PC-3 (cell line): ENCODE results near the gene EPB41L4B. TPM values are rescaled to one million over a fixed set of nuclear protein-coding genes. Genes with fewer than 3 reads are reported as not detected.

Source experiments
- ATAC-seq: fragments of 200-7000 bp; cut with Tn5 transposase; 2 replicates; pipeline ENCODE4 v1.9.1; 2020; ENCODE audit warnings: mild to moderate bottlenecking, moderate library complexity
- BruUV-seq: library from RNA; stranded (reverse); fragments of 400-500 nt; replicated peaks from 2 replicates; lab custom pipeline; 2021; lab: Mats Ljungman, UMichigan
- CTCF ChIA-PET: fragments of 300-600 bp; sonication (Branson Sonifier 250); formaldehyde crosslinking; loops from one replicate; lab custom pipeline; 2022; ENCODE audit warnings: antibody characterized with exemption; lab: Charles Lee
- POLR2A ChIA-PET: fragments of 300-600 bp; sonication (Branson Sonifier 250); formaldehyde crosslinking; loops from one replicate; lab custom pipeline; 2022; ENCODE audit warnings: antibody characterized with exemption; ENCODE audit not compliant: unreplicated experiment; lab: Charles Lee
- DNase-seq: peaks from one replicate; pipeline ENCODE4 v3.0.0-alpha.2; 2015
- H2AFZ ChIP-seq: fragments of 300-600 bp; sonication (generic); 2 replicates; pipeline ENCODE4 v1.6.0; 2016; ENCODE audit warnings: antibody characterized with exemption, low read length
- H3F3A ChIP-seq: fragments of 300-600 bp; sonication (generic); one replicate; pipeline ENCODE4 v1.6.0; 2017; ENCODE audit warnings: antibody characterized with exemption, low read length, control low read depth, mild to moderate bottlenecking; ENCODE audit not compliant: unreplicated experiment
- H3K27ac ChIP-seq: fragments of 300-600 bp; sonication (generic); 2 replicates; pipeline ENCODE4 v1.5.1; 2016; ENCODE audit warnings: mild to moderate bottlenecking, low read length
- H3K27me3 ChIP-seq: fragments of 300-600 bp; sonication (generic); 2 replicates; pipeline ENCODE4 v1.6.1; 2016; ENCODE audit warnings: low read length, mixed read lengths
- H3K36me3 ChIP-seq: fragments of 300-600 bp; sonication (generic); 2 replicates; pipeline ENCODE4 v1.6.1; 2016; ENCODE audit warnings: low read depth, mixed run types, low read length, mixed read lengths
- H3K4me1 ChIP-seq: fragments of 300-600 bp; sonication (generic); 2 replicates; pipeline ENCODE4 v1.5.1; 2016; ENCODE audit warnings: low read length; ENCODE audit not compliant: insufficient read depth
- H3K4me2 ChIP-seq: fragments of 300-600 bp; sonication (generic); 2 replicates; pipeline ENCODE4 v1.6.0; 2016; ENCODE audit warnings: low read length
- H3K4me3 ChIP-seq: fragments of 300-600 bp; sonication (generic); 2 replicates; pipeline ENCODE4 v1.5.1; 2016; ENCODE audit warnings: mild to moderate bottlenecking, low read length, mixed read lengths
- H3K79me2 ChIP-seq: fragments of 300-600 bp; sonication (generic); 2 replicates; pipeline ENCODE4 v1.6.1; 2017; ENCODE audit warnings: low read length, mixed read lengths
- H3K9ac ChIP-seq: fragments of 300-600 bp; sonication (generic); 2 replicates; pipeline ENCODE4 v1.6.0; 2016; ENCODE audit warnings: mild to moderate bottlenecking, low read length
- H3K9me2 ChIP-seq: fragments of 300-600 bp; sonication (generic); replicated peaks from 2 replicates; pipeline ENCODE4 v1.6.1; 2016; ENCODE audit warnings: mixed run types, low read length, mixed read lengths
- H3K9me3 ChIP-seq: fragments of 300-600 bp; sonication (generic); 2 replicates; pipeline ENCODE4 v1.6.1; 2016; ENCODE audit warnings: low read length, mixed read lengths
- H4K20me1 ChIP-seq: fragments of 300-600 bp; sonication (generic); 2 replicates; pipeline ENCODE4 v1.6.1; 2016; ENCODE audit warnings: low read length, mixed read lengths
- CTCF ChIP-seq: fragments of 300-600 bp; sonication (generic); conservative IDR thresholded peaks from 2 replicates; pipeline ENCODE4 v1.5.1; 2017; ENCODE audit warnings: antibody characterized with exemption, low read depth, mild to moderate bottlenecking, low read length
- EZH2 ChIP-seq: fragments of 300-600 bp; sonication (generic); IDR thresholded peaks from one replicate; pipeline ENCODE4 v1.6.1; 2017; ENCODE audit warnings: antibody characterized with exemption, mild to moderate bottlenecking, low read length; ENCODE audit not compliant: unreplicated experiment
- EZH2phosphoT487 ChIP-seq: fragments of 300-600 bp; sonication (generic); IDR thresholded peaks from 2 replicates; pipeline ENCODE4 v1.6.1; 2018; ENCODE audit warnings: mild to moderate bottlenecking, antibody characterized with exemption, low read length, borderline replicate concordance
- intact Hi-C: fragments of 100-400 bp; cut with micrococcal nuclease; formaldehyde crosslinking; loops from 2 replicates; pipeline ENCODE4 v1.9.0; 2023
- total RNA-seq: library from RNA; depleted of rRNA; stranded (reverse); fragments of >200 nt; gene quantifications from 2 replicates; pipeline ENCODE4 v1.2.3, GENCODE V29; 2014

Gene EPB41L4B
- total RNA-seq, 1 experiment from 2014 or later: 11.2 TPM

DNA sequence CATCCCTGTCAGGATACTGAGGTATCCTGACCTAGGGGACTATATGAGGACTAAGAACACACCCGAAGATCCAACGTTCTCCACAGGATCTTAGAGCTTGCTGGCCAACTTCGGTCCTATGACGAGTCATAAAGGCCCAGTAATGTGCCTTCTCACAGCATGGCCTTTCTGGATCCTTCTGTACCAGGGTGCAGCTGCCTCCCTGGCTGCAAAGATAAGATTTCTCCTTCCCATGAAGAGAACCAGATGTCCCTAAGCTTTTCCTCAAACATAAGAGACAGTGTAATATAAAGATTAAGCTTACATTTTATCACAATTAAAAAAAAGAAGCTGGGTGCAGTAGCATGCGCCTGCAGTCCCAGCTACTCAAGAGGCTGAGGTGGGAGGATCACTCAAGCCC is 18.3 kb downstream of the EPB41L4B start:
- Histone ChIP-seq H3K9me2 (no peaks in the 10 kb centered on the region), H3K9me3 (no peaks in the 10 kb centered on the region), H3K4me3 (no peak overlapping the region), H3F3A (no peaks in the 10 kb centered on the region), H3K4me2 (no peak overlapping the region), H4K20me1 (peaks cover 3% of the 10 kb centered on the region; the same call in 1 of the 2 replicates), H3K4me1 (peaks cover 20% of the 10 kb centered on the region), H3K36me3 (no peaks in the 10 kb centered on the region), H2AFZ (no peak overlapping the region), H3K9ac (no peak overlapping the region), H3K27me3 (no peaks in the 10 kb centered on the region), H3K79me2 (peaks cover 74% of the 10 kb centered on the region), H3K27ac (no peak overlapping the region)
- DNase-seq: no peak
- POLR2A ChIA-PET: no interaction called here
- no peak for ATAC-seq
- TF ChIP-seq EZH2 (no peak), CTCF (no peak), EZH2phosphoT487 (no peak)
- intact Hi-C loops: no loop called here
- CTCF ChIA-PET: no interaction called here
- BruUV-seq: no TSS peak

DNA sequence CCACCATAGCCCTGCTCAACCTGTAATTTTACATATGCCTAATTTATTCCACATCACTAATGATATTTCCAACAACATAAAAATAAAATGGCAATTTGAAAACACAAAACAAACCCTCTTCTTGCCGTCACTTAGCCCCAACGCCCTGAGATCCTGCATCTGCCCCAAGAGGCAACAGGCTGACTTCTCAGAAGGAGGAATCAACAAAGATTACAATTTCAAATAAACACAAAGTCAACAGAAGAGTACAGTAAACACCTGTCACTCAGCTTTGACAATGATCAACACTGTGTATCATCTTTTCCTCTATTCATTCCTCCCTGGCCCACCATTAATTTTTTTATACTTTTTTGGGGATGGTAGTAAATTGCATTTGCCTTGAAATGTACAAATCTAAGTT is 19.8 kb downstream of the EPB41L4B start:
- Histone ChIP-seq H3K27ac (no peak overlapping the region), H3K4me1 (peaks cover 13% of the 10 kb centered on the region), H3K36me3 (no peaks in the 10 kb centered on the region), H3K9me2 (no peaks in the 10 kb centered on the region), H3K9ac (no peak overlapping the region), H3K27me3 (no peaks in the 10 kb centered on the region), H4K20me1 (peaks cover 6% of the 10 kb centered on the region; the same call in 1 of the 2 replicates), H3K79me2 (peaks cover 74% of the 10 kb centered on the region), H3K9me3 (no peaks in the 10 kb centered on the region), H3K4me2 (no peak overlapping the region), H3K4me3 (no peak overlapping the region), H3F3A (no peaks in the 10 kb centered on the region), H2AFZ (no peak overlapping the region)
- intact Hi-C loops: no loop called here
- ChIA-PET POLR2A (no interaction called here), CTCF (no interaction called here)
- BruUV-seq: no TSS peak
- DNase-seq: no peak
- TF ChIP-seq EZH2 (no peak), EZH2phosphoT487 (no peak), CTCF (no peak)
- no peak for ATAC-seq

GRCh38 chr9:109299891-109300290 is 21.0 kb downstream of the EPB41L4B start:
- no peak for ATAC-seq
- no peak overlapping the region for H3K4me2 ChIP-seq
- H3K4me3 ChIP-seq: no peak overlapping the region
- no peak for TF ChIP-seq CTCF
- TF ChIP-seq EZH2: no peak
- no peak for TF ChIP-seq EZH2phosphoT487
- H3K79me2 ChIP-seq: peaks cover 78% of the 10 kb centered on the region
- H2AFZ ChIP-seq: no peak overlapping the region
- no peaks in the 10 kb centered on the region for H3K36me3 ChIP-seq
- ChIA-PET CTCF (no interaction called here), POLR2A (no interaction called here)
- peaks cover 6% of the 10 kb centered on the region; the same call in 1 of the 2 replicates for H4K20me1 ChIP-seq
- H3K9me3 ChIP-seq: no peaks in the 10 kb centered on the region
- no TSS peak for BruUV-seq
- H3K9me2 ChIP-seq: no peaks in the 10 kb centered on the region
- intact Hi-C loops: loop anchor here (5.0 kb wide), 1 partner anchor 48 kb away; no protein-coding TSS in a partner anchor
- no peaks in the 10 kb centered on the region for H3K27me3 ChIP-seq
- no peak overlapping the region for H3K27ac ChIP-seq
- no peak overlapping the region for H3K9ac ChIP-seq
- H3K4me1 ChIP-seq: peaks cover 13% of the 10 kb centered on the region
- DNase-seq: no peak
- H3F3A ChIP-seq: no peaks in the 10 kb centered on the region
